ENCODE results near the gene AZGP1.
"Not testable (repeated sequence)": the region's sequence is repeated elsewhere in the genome, so short reads cannot be mapped to it uniquely, and the experiment has no call there.

AZGP1 gene

GRCh38 chr7:99975782-99976521, at the start of gene AZGP1:
AZGP1 (minus strand) TSS chr7:99976031; CDS start chr7:99976020, 11 bp downstream.
- DNase-seq (ENCODE audit: low read depth in 2 of 2): no peak

GRCh38 chr7:100024020-100024619, 48.3 kb upstream of the AZGP1 start:
- DNase-seq (ENCODE audit: low read depth in 2 of 2): no peak

GRCh38 chr7:100023526-100023925, 47.7 kb upstream of the AZGP1 start:
- no peak for DNase-seq (ENCODE audit: low read depth in 2 of 2)

- no peak for DNase-seq (ENCODE audit: low read depth in 2 of 2)
These were observed 46.8 kb upstream of the AZGP1 start for GRCh38 chr7:100022621-100023020.

GRCh38 chr7:100021297-100021696, 45.5 kb upstream of the AZGP1 start:
- DNase-seq (ENCODE audit: low read depth in 2 of 2): no peak

- DNase-seq (ENCODE audit: low read depth in 2 of 2): no peak
These were observed 44.1 kb upstream of the AZGP1 start for GRCh38 chr7:100019908-100020307.

GRCh38 chr7:100017875-100018274, 42.0 kb upstream of the AZGP1 start:
- DNase-seq (ENCODE audit: low read depth in 2 of 2): no peak

- no peak for DNase-seq (ENCODE audit: low read depth in 2 of 2)
These were observed 41.5 kb upstream of the AZGP1 start for GRCh38 chr7:100017300-100017699.

GRCh38 chr7:100016215-100016901, 40.5 kb upstream of the AZGP1 start:
- no peak for DNase-seq (ENCODE audit: low read depth in 2 of 2)

GRCh38 chr7:100015232-100016214, 39.7 kb upstream of the AZGP1 start, which contains the start of gene ZKSCAN1:
ZKSCAN1 (plus strand) TSS chr7:100015596; CDS start chr7:100023507, 7,911 bp downstream.
- DNase-seq (ENCODE audit: low read depth in 2 of 2): peak; percentile 66 to 71

- no peak for DNase-seq (ENCODE audit: low read depth in 2 of 2)
These were observed 37.5 kb upstream of the AZGP1 start for GRCh38 chr7:100013328-100013676.

GRCh38 chr7:100012385-100013327, 36.8 kb upstream of the AZGP1 start:
- not testable (repeated sequence) for DNase-seq (ENCODE audit: low read depth in 2 of 2)

- no peak for DNase-seq (ENCODE audit: low read depth in 2 of 2)
These were observed 35.7 kb upstream of the AZGP1 start for GRCh38 chr7:100011516-100011915.

GRCh38 chr7:100010901-100011300, 35.1 kb upstream of the AZGP1 start:
- no peak for DNase-seq (ENCODE audit: low read depth in 2 of 2)

GRCh38 chr7:100009952-100010351, 34.1 kb upstream of the AZGP1 start:
- DNase-seq (ENCODE audit: low read depth in 2 of 2): not testable (repeated sequence)

GRCh38 chr7:100008525-100008924, 32.7 kb upstream of the AZGP1 start:
- no peak for DNase-seq (ENCODE audit: low read depth in 2 of 2)

GRCh38 chr7:100007887-100008286, 32.1 kb upstream of the AZGP1 start:
- no peak for DNase-seq (ENCODE audit: low read depth in 2 of 2)

GRCh38 chr7:100003711-100004661, 28.2 kb upstream of the AZGP1 start:
- DNase-seq (ENCODE audit: low read depth in 2 of 2): no peak

- DNase-seq (ENCODE audit: low read depth in 2 of 2): no peak
These were observed 24.4 kb upstream of the AZGP1 start for GRCh38 chr7:100000239-100000638.

All from stimulated activated CD8-positive, alpha-beta memory T cell treated with anti-CD3 and anti-CD28 coated beads, Interleukin-15, amount 100 ng/mL, for 4 hours (primary cell).